ENCODE measurements around the gene DST.

Gene DST

GRCh38 chr6:56482525-56482924 is 160.2 kb downstream of the DST start:
- DNase-seq (ENCODE audit: insufficient read length, low spot score) (no peak), FAIRE-seq (no peak)
- no peak for TF ChIP-seq CTCF (IDR thresholded peaks at IDR 0.05; ENCODE audit: insufficient read depth, missing control alignments)

GRCh38 chr6:56481957-56482356 is 160.7 kb downstream of the DST start:
- no peak for TF ChIP-seq CTCF (IDR thresholded peaks at IDR 0.05; ENCODE audit: insufficient read depth, missing control alignments)
- FAIRE-seq (no peak), DNase-seq (ENCODE audit: insufficient read length, low spot score) (no peak)

GRCh38 chr6:56480654-56481337 is 161.9 kb downstream of the DST start:
- FAIRE-seq = no peak
- no peak for TF ChIP-seq CTCF (IDR thresholded peaks at IDR 0.05; ENCODE audit: insufficient read depth, missing control alignments)
- no peak for DNase-seq (ENCODE audit: insufficient read length, low spot score)

GRCh38 chr6:56480246-56480645 is 162.4 kb downstream of the DST start:
- TF ChIP-seq CTCF (IDR thresholded peaks at IDR 0.05; ENCODE audit: insufficient read depth, missing control alignments) = no peak
- no peak for FAIRE-seq
- DNase-seq (ENCODE audit: insufficient read length, low spot score) = no peak

GRCh38 chr6:56479381-56479780 is 163.3 kb downstream of the DST start:
- DNase-seq (ENCODE audit: insufficient read length, low spot score) (no peak), FAIRE-seq (no peak)
- TF ChIP-seq CTCF (IDR thresholded peaks at IDR 0.05; ENCODE audit: insufficient read depth, missing control alignments) = no peak

- no peak for TF ChIP-seq CTCF (IDR thresholded peaks at IDR 0.05; ENCODE audit: insufficient read depth, missing control alignments)
- DNase-seq (ENCODE audit: insufficient read length, low spot score) (no peak), FAIRE-seq (no peak)
These were observed 164.5 kb downstream of the DST start for GRCh38 chr6:56478202-56478601.

GRCh38 chr6:56477241-56477640 is 165.4 kb downstream of the DST start:
- FAIRE-seq (no peak), DNase-seq (ENCODE audit: insufficient read length, low spot score) (no peak)
- TF ChIP-seq CTCF (IDR thresholded peaks at IDR 0.05; ENCODE audit: insufficient read depth, missing control alignments) = no peak

Measured in D721Med (cell line).